C4-2B (cell line): ENCODE measurements around the gene MAP4.
"Not testable (repeated sequence)": the region's sequence is repeated elsewhere in the genome, so short reads cannot be mapped to it uniquely, and the experiment has no call there.

Experiments
- H3K27ac ChIP-seq: fragments of 450-650 bp; 2 replicates; pipeline ENCODE4 v1.5.1; 2017
- ZFX ChIP-seq: fragments of 450-650 bp; IDR thresholded peaks from 2 replicates; pipeline ENCODE4 v1.6.1; 2017
- TF ChIP-seq, protein P1 (sequence below): fragments of 450-650 bp; conservative IDR thresholded peaks from 2 replicates; pipeline ENCODE4 v1.5.1; 2017; ENCODE audit warnings: mild to moderate bottlenecking

MAP4 gene, protein sequence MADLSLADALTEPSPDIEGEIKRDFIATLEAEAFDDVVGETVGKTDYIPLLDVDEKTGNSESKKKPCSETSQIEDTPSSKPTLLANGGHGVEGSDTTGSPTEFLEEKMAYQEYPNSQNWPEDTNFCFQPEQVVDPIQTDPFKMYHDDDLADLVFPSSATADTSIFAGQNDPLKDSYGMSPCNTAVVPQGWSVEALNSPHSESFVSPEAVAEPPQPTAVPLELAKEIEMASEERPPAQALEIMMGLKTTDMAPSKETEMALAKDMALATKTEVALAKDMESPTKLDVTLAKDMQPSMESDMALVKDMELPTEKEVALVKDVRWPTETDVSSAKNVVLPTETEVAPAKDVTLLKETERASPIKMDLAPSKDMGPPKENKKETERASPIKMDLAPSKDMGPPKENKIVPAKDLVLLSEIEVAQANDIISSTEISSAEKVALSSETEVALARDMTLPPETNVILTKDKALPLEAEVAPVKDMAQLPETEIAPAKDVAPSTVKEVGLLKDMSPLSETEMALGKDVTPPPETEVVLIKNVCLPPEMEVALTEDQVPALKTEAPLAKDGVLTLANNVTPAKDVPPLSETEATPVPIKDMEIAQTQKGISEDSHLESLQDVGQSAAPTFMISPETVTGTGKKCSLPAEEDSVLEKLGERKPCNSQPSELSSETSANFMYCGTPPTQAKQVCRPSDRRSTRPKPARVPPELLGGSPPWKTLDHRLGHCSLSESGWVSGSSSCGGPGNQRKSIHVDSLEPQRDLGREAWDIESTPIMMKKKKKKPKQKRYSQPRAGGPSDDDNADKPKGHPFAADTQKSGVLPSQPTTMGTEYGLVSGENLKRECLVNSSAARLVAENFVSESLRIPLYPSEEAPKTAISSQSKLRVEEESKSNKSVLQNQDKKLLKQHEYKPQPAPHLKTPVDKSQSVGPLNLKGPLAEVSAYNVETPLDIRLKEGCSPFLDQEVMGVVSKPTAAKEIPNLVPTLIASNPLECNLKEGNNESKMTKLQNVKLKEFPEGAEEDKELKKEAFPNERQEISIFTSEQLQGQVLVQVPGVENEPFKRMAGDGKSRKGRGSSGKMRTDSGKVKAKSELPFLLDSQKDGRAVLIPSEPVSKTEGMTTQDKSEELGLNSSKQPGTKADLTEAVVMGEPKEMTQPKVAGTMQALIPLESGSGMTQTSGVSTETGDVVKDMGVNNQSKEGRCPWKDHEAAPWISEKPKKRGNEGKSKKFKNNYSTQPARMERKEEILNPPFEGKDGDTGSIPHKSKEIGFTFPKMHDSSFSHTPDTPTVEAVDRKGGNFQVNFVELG (N-terminal part only)

DNA sequence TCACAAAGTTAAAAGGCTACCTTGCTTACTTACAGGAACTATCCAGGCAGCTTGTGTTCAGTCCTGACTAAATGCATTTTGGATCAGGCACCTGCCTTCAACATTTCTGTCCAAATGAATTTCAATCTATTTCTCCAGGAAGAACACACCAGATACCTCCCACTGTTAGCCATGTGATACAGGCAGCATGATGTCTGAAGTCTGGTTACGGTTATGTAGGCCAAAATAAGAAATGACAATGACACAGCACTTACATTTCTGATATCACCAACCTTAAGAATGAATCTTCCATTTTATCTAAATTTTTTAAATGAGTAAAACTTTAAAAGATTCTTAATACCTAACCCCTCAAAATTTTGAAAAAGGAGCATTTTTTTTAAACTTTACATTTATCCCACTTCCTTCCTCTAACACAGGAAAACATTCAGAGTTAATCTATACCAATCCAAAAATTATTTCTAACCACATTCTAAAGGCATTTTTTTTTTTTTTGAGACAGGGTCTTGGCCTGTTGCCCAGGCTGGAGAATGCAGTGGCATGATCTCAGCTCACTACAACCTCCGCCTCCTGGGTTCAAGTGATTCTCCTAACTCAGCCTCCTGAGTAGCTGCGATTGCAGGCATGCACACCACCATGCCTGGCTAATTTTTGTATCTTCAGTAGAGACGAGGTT lies at the start of gene MAP4:
Gene MAP4, minus strand, starts transcription at position 116 of the 673 bp plus-strand sequence. CDS start 17,556 bp downstream, outside the sequence.
- H3K27ac ChIP-seq: no peak within 1 kb of the TSS

DNA sequence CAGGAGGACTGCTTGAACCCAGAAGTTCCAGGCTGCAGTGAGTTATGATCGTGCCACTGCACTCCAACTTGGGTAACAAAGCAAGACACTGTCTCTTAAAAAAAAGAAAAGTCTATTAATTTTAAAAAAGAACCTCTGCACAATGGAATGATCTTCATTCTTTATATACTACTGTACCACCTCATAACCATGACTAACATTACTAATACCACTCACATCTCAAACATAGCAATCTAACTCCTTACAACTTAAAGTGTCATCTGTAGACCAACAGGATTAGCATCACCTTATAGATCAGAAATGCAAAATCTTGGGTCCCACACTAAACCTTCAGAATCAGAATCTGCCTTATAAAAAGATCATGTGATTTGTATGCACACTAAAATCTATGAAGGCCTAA lies 48.8 kb upstream of the MAP4 start:
- H3K27ac ChIP-seq: no peak overlapping the region
- no peak for TF ChIP-seq ZFX
- TF ChIP-seq, protein P1, sequence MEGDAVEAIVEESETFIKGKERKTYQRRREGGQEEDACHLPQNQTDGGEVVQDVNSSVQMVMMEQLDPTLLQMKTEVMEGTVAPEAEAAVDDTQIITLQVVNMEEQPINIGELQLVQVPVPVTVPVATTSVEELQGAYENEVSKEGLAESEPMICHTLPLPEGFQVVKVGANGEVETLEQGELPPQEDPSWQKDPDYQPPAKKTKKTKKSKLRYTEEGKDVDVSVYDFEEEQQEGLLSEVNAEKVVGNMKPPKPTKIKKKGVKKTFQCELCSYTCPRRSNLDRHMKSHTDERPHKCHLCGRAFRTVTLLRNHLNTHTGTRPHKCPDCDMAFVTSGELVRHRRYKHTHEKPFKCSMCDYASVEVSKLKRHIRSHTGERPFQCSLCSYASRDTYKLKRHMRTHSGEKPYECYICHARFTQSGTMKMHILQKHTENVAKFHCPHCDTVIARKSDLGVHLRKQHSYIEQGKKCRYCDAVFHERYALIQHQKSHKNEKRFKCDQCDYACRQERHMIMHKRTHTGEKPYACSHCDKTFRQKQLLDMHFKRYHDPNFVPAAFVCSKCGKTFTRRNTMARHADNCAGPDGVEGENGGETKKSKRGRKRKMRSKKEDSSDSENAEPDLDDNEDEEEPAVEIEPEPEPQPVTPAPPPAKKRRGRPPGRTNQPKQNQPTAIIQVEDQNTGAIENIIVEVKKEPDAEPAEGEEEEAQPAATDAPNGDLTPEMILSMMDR: no peak

More for the DNA sequence above, at the start of gene MAP4:
- no peak for TF ChIP-seq ZFX
- TF ChIP-seq, protein P1: no peak

DNA sequence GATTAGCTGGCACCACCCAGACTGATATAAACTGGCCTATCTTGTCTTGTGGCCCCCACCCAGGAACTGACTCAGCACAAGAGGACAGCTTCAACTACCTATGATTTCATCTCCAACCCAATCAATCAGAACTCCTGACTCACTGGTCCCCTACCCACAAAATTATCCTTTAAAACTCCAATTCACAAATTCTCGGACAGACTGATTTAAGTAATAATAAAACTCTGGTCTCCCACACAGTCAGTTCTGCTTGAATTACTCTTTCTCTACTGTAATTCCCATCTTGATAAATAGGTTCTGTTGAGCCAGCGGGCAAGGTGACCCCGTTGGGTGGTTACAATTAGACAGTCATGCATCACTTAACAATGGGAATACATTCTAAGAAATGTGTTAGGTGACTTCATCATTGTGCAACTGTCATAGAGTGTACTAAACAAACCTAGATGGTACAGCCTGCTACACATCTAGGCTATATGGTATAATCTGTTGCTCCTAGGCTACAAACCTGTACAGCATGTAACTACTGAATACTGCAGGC lies 48.1 kb upstream of the MAP4 start:
- TF ChIP-seq, protein P1: no peak
- TF ChIP-seq ZFX: no peak
- H3K27ac ChIP-seq: no peak overlapping the region

DNA sequence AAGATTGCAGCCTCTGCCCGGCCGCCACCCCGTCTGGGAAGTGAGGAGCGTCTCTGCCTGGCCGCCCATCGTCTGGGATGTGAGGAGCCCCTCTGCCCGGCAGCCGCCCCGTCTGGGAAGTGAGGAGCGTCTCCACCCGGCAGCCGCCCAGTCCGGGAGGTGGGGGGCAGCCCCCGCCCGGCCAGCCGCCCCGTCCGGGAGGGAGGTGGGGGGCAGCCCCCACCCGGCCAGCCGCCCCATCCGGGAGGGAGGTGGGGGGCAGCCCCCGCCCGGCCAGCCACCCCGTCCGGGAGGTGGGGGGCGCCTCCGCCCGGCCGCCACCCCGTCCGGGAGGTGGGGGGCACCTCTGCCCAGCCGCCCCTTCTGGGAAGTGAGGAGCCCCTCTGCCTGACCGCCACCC lies 45.4 kb upstream of the MAP4 start:
- H3K27ac ChIP-seq: not testable (repeated sequence)

DNA sequence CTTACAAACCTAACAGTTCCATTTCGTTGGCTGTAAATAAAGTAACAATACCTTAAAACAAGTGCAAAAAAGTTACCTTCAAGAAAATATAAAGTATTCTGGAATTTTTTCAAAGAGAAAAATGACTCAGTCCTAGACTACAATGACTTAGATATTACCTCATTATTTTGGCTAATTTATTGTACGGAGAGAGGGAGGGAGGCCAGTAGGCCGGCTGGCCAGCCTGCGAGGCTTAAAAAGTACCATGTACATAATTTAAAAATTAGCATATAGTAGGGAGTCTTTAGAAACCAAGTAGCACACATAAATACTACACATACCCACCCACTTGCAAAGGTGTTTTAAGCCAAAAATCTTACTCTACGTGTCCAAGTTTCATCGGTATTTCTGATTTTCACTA lies 41.9 kb upstream of the MAP4 start:
- TF ChIP-seq, protein P1: no peak
- TF ChIP-seq ZFX: no peak
- H3K27ac ChIP-seq: no peak overlapping the region

DNA sequence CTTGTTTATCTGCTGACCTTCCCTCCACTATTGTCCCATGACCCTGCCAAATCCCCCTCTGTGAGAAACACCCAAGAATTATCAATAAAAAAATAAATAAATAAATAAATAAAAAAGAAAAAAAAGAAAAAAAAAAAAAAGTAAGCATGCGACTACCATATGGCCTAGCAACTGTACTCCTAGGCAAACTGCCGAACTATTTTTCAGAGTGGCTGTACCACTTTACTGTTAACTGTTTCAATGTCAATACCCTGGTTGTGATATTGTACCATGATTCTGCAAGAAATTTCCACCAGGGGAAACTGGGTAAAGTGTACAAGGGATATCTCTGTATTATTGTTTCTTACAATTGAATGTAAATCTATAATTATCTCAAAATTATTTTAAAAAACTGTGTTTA lies 41.3 kb upstream of the MAP4 start:
- TF ChIP-seq, protein P1: no peak
- no peak for TF ChIP-seq ZFX
- H3K27ac ChIP-seq: no peak overlapping the region
